HepG2 (cell line): ENCODE measurements around the gene WNT3. TPM values are rescaled to one million over a fixed set of nuclear protein-coding genes. Genes with fewer than 3 reads are reported as not detected.
A peak's percentile ranks its signal among the peaks of the same experiment; 100 is the strongest.

ENCODE experiments used
- FOXJ3 ChIP-seq: sonication (generic); formaldehyde crosslinking; IDR thresholded peaks from 2 replicates; pipeline ENCODE4 v1.4.0; 2020; ENCODE audit warnings: missing genetic modification reagents, mild to moderate bottlenecking, borderline replicate concordance
- FOXK2 ChIP-seq: fragments of 450-650 bp; IDR thresholded peaks from 2 replicates; pipeline ENCODE4 v1.6.1; 2016
- HNRNPH1 ChIP-seq: fragments of 200-400 bp; formaldehyde crosslinking; optimal IDR thresholded peaks from 2 replicates; pipeline ENCODE3; 2017; ENCODE audit warnings: mild to moderate bottlenecking, low read depth, low read length
- ISL2 ChIP-seq: sonication (generic); formaldehyde crosslinking; IDR thresholded peaks from 2 replicates; pipeline ENCODE4 v1.5.0; 2020; ENCODE audit warnings: missing genetic modification reagents
- MXD3 ChIP-seq: IDR thresholded peaks from 2 replicates; pipeline ENCODE4 v1.6.1; 2016; ENCODE audit warnings: mild to moderate bottlenecking, missing biosample characterization, missing genetic modification reagents
- NCOR1 ChIP-seq: fragments of 200-600 bp; sonication (generic); IDR thresholded peaks from 2 replicates; pipeline ENCODE4 v1.7.0; 2017; ENCODE audit warnings: antibody characterized with exemption, low read length, borderline replicate concordance
- RFX1 ChIP-seq: fragments of 450-650 bp; IDR thresholded peaks from 2 replicates; pipeline ENCODE4 v1.6.1; 2017
- SMYD3 ChIP-seq: sonication (generic); formaldehyde crosslinking; IDR thresholded peaks from 2 replicates; pipeline ENCODE4 v1.8.1; 2023; ENCODE audit warnings: mild to moderate bottlenecking, missing genetic modification reagents
- WIZ ChIP-seq: sonication (generic); formaldehyde crosslinking; IDR thresholded peaks from 2 replicates; pipeline ENCODE4 v1.5.1; 2020; ENCODE audit warnings: mild to moderate bottlenecking, missing genetic modification reagents
- ZNF282 ChIP-seq: fragments of 450-650 bp; IDR thresholded peaks from 2 replicates; pipeline ENCODE4 v1.6.1; 2018; ENCODE audit not compliant: partially characterized antibody
- ZNF317 ChIP-seq: sonication (generic); formaldehyde crosslinking; IDR thresholded peaks from 2 replicates; pipeline ENCODE4 v1.5.0; 2020; ENCODE audit warnings: mild to moderate bottlenecking, missing genetic modification reagents
- ZNF576 ChIP-seq: sonication (generic); formaldehyde crosslinking; IDR thresholded peaks from 2 replicates; pipeline ENCODE4 v1.4.0; 2020; ENCODE audit warnings: mild to moderate bottlenecking, missing genetic modification reagents
- ZNF740 ChIP-seq: sonication (generic); formaldehyde crosslinking; IDR thresholded peaks from 2 replicates; pipeline ENCODE4 v1.4.0; 2020; ENCODE audit warnings: missing genetic modification reagents
- ZNF772 ChIP-seq: sonication (generic); formaldehyde crosslinking; IDR thresholded peaks from 2 replicates; pipeline ENCODE4 v1.5.0; 2020; ENCODE audit warnings: mild to moderate bottlenecking, missing genetic modification reagents
- ZNF773 ChIP-seq: sonication (generic); formaldehyde crosslinking; IDR thresholded peaks from 2 replicates; pipeline ENCODE4 v1.4.0; 2020; ENCODE audit warnings: missing genetic modification reagents, borderline replicate concordance
- polyA plus RNA-seq, 8 experiments: library from polyadenylated mRNA; depleted of rRNA in 3 of 8; stranded (reverse) in 7 of 8; unstranded in 1 of 8; fragments of >200 nt; fragmentation: Illumina TruSeq in 4 of 8; extraction: Trizol in 4 of 8; gene quantifications; 2 replicates each; pipeline versions ENCODE4 v1.2.1 to v1.2.3, GENCODE V29; 2011 to 2016; ENCODE audit warnings: low read depth in 4 of 8, missing spikeins in 1 of 8, mixed read lengths in 1 of 8; ENCODE audit not compliant: insufficient read depth in 1 of 8
- total RNA-seq, 5 experiments: library from RNA; depleted of rRNA; stranded (reverse); fragments of >200 nt; fragmentation: Illumina TruSeq; extraction: Trizol; gene quantifications; 2 replicates each; pipeline ENCODE4 v1.2.3, GENCODE V29; 2016; ENCODE audit warnings: low read depth in 1 of 5
- TF ChIP-seq, protein P1 (sequence below): sonication (generic); formaldehyde crosslinking; IDR thresholded peaks from 2 replicates; pipeline ENCODE4 v1.5.0; 2020; ENCODE audit warnings: missing genetic modification reagents, mild to moderate bottlenecking, borderline replicate concordance
- TF ChIP-seq, protein P2 (sequence below): IDR thresholded peaks from 2 replicates; pipeline ENCODE4 v1.6.1; 2012; ENCODE audit warnings: low read depth, low read length, improper control_type of control experiment
- TF ChIP-seq, protein P3 (sequence below), 2 experiments: sonication (generic) in 1 of 2; formaldehyde crosslinking in 1 of 2; IDR thresholded peaks; 2 replicates each; pipeline versions ENCODE4 v1.4.0 to v1.6.1; 2018 to 2020; ENCODE audit warnings: missing genetic modification reagents in 2 of 2, borderline replicate concordance in 1 of 2, low read depth in 1 of 2, mild to moderate bottlenecking in 1 of 2, missing biosample characterization in 1 of 2

Gene WNT3
- total and polyA plus RNA-seq, 2 of the 13 experiments (the other 11 are each of a cell fraction or from before 2014, with no cell fraction given) = 8.5 to 10.3 TPM

GRCh38 chr17:46841561-46842379 lies 23.3 kb upstream of the WNT3 start (continued):
- TF ChIP-seq SMYD3 (CRISPR knock-in tag) (no peak), NCOR1 (no peak), ZNF772 (CRISPR knock-in tag) (no peak), FOXJ3 (CRISPR knock-in tag) (no peak), HNRNPH1 (no peak), ZNF576 (no peak), ZNF773 (no peak), ZNF282 (no peak), ZNF317 (CRISPR knock-in tag) (no peak), ZNF740 (peak; percentile 93), FOXK2 (no peak), WIZ (no peak), ISL2 (CRISPR knock-in tag) (no peak), MXD3 (CRISPR knock-in tag) (no peak; the same call in 1 of the 2 replicates), RFX1 (no peak)
- TF ChIP-seq, protein P1, sequence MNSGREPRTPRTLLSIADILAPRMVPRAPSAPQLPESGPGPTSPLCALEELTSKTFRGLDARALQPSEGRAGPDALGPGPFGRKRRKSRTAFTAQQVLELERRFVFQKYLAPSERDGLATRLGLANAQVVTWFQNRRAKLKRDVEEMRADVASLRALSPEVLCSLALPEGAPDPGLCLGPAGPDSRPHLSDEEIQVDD (CRISPR knock-in tag) = no peak
- TF ChIP-seq, protein P2, sequence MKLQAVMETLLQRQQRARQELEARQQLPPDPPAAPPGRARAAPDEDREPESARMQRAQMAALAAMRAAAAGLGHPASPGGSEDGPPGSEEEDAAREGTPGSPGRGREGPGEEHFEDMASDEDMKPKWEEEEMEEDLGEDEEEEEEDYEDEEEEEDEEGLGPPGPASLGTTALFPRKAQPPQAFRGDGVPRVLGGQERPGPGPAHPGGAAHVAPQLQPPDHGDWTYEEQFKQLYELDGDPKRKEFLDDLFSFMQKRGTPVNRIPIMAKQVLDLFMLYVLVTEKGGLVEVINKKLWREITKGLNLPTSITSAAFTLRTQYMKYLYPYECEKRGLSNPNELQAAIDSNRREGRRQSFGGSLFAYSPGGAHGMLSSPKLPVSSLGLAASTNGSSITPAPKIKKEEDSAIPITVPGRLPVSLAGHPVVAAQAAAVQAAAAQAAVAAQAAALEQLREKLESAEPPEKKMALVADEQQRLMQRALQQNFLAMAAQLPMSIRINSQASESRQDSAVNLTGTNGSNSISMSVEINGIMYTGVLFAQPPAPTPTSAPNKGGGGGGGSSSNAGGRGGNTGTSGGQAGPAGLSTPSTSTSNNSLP = no peak
- TF ChIP-seq, protein P3, sequence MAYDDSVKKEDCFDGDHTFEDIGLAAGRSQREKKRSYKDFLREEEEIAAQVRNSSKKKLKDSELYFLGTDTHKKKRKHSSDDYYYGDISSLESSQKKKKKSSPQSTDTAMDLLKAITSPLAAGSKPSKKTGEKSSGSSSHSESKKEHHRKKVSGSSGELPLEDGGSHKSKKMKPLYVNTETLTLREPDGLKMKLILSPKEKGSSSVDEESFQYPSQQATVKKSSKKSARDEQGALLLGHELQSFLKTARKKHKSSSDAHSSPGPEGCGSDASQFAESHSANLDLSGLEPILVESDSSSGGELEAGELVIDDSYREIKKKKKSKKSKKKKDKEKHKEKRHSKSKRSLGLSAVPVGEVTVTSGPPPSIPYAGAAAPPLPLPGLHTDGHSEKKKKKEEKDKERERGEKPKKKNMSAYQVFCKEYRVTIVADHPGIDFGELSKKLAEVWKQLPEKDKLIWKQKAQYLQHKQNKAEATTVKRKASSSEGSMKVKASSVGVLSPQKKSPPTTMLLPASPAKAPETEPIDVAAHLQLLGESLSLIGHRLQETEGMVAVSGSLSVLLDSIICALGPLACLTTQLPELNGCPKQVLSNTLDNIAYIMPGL (CRISPR knock-in tag; IDR thresholded peaks at IDR 0.05; ENCODE audit: borderline replicate concordance in 1 of 2, low read depth in 1 of 2) = peak; percentile 68 to 80; a peak in 3 of 4 replicates
